Central memory CD8-positive, alpha-beta T cell (primary cell): ENCODE results near the gene GPAT3.
"Not testable (repeated sequence)": the region's sequence is repeated elsewhere in the genome, so short reads cannot be mapped to it uniquely, and the experiment has no call there.

Experiments
- ATAC-seq: fragments of 150-1000 bp; cut with Tn5 transposase; replicated peaks from 2 replicates; pipeline ENCODE4 v1.10.0; 2022; ENCODE audit warnings: mild to moderate bottlenecking, moderate FRiP score, moderate number of reproducible peaks; ENCODE audit not compliant: poor library complexity, severe bottlenecking; ENCODE audit errors: extremely low read depth
- DNase-seq, 2 donors: peaks; one replicate each; pipeline ENCODE4 v3.0.0; 2021; ENCODE audit warnings: low spot score in 2 of 2
- H3K27ac Mint-ChIP-seq: one replicate; pipeline ENCODE4 v1.8.0; 2022; ENCODE audit warnings: low read depth, mild to moderate bottlenecking, moderate library complexity, mixed read lengths
- H3K27me3 Mint-ChIP-seq: one replicate; pipeline ENCODE4 v1.8.0; 2022; ENCODE audit warnings: mixed read lengths
- H3K36me3 Mint-ChIP-seq: one replicate; pipeline ENCODE4 v1.8.0; 2022; ENCODE audit warnings: mild to moderate bottlenecking, moderate library complexity, mixed read lengths; ENCODE audit not compliant: insufficient read depth
- H3K4me1 Mint-ChIP-seq: one replicate; pipeline ENCODE4 v1.8.0; 2022; ENCODE audit warnings: mixed read lengths
- H3K4me3 Mint-ChIP-seq: one replicate; pipeline ENCODE4 v1.8.0; 2022; ENCODE audit warnings: mild to moderate bottlenecking, moderate library complexity, mixed read lengths
- H3K9me3 Mint-ChIP-seq: one replicate; pipeline ENCODE4 v1.8.0; 2022; ENCODE audit warnings: mixed read lengths

Gene GPAT3

GRCh38 chr4:83558680-83559079 lies 22.8 kb downstream of the GPAT3 start:
- Mint-ChIP-seq H3K9me3 (no peaks in the 10 kb centered on the region), H3K4me3 (no peak overlapping the region), H3K4me1 (peaks cover 6% of the 10 kb centered on the region), H3K27me3 (no peaks in the 10 kb centered on the region), H3K36me3 (no peaks in the 10 kb centered on the region), H3K27ac (no peak overlapping the region)
- DNase-seq, result no peak
- ATAC-seq, result no peak

- H3K9me3 Mint-ChIP-seq, result no peaks in the 10 kb centered on the region
- no peak overlapping the region for H3K4me3 Mint-ChIP-seq
- H3K4me1 Mint-ChIP-seq, result peaks cover 6% of the 10 kb centered on the region
- ATAC-seq, result no peak
- H3K27me3 Mint-ChIP-seq, result no peaks in the 10 kb centered on the region
- H3K27ac Mint-ChIP-seq, result peak overlapping the region; percentile 10
- H3K36me3 Mint-ChIP-seq, result no peaks in the 10 kb centered on the region
- DNase-seq, result no peak
Measured at GRCh38 chr4:83560523-83560922, 24.6 kb downstream of the GPAT3 start.

GRCh38 chr4:83561381-83561780 lies 25.5 kb downstream of the GPAT3 start:
- DNase-seq, result no peak
- Mint-ChIP-seq H3K9me3 (no peaks in the 10 kb centered on the region), H3K36me3 (no peaks in the 10 kb centered on the region), H3K4me3 (no peak overlapping the region), H3K4me1 (peaks cover 6% of the 10 kb centered on the region), H3K27ac (no peak overlapping the region), H3K27me3 (no peaks in the 10 kb centered on the region)
- peak; percentile 46 for ATAC-seq

GRCh38 chr4:83563998-83564397 lies 28.1 kb downstream of the GPAT3 start:
- no peak for ATAC-seq
- no peak overlapping the region for H3K27ac Mint-ChIP-seq
- no peaks in the 10 kb centered on the region for H3K36me3 Mint-ChIP-seq
- H3K4me1 Mint-ChIP-seq, result no peaks in the 10 kb centered on the region
- H3K4me3 Mint-ChIP-seq, result no peak overlapping the region
- H3K27me3 Mint-ChIP-seq, result no peaks in the 10 kb centered on the region
- H3K9me3 Mint-ChIP-seq, result no peaks in the 10 kb centered on the region
- DNase-seq, result no peak

GRCh38 chr4:83568062-83568461 lies 32.2 kb downstream of the GPAT3 start:
- no peaks in the 10 kb centered on the region for H3K9me3 Mint-ChIP-seq
- no peak overlapping the region for H3K4me3 Mint-ChIP-seq
- DNase-seq (no peak), ATAC-seq (no peak)
- H3K4me1 Mint-ChIP-seq, result no peaks in the 10 kb centered on the region
- H3K36me3 Mint-ChIP-seq, result no peaks in the 10 kb centered on the region
- H3K27me3 Mint-ChIP-seq, result no peaks in the 10 kb centered on the region
- H3K27ac Mint-ChIP-seq, result no peak overlapping the region

- ATAC-seq, result no peak
- DNase-seq, result no peak
- Mint-ChIP-seq H3K27me3 (no peaks in the 10 kb centered on the region), H3K36me3 (no peaks in the 10 kb centered on the region), H3K4me3 (no peak overlapping the region), H3K9me3 (no peaks in the 10 kb centered on the region), H3K27ac (no peak overlapping the region), H3K4me1 (no peaks in the 10 kb centered on the region)
Measured at GRCh38 chr4:83569429-83569828, 33.5 kb downstream of the GPAT3 start.

- ATAC-seq, result no peak
- no peak for DNase-seq
- Mint-ChIP-seq H3K4me1 (no peaks in the 10 kb centered on the region), H3K4me3 (no peak overlapping the region), H3K27ac (no peak overlapping the region), H3K9me3 (no peaks in the 10 kb centered on the region), H3K27me3 (no peaks in the 10 kb centered on the region), H3K36me3 (no peaks in the 10 kb centered on the region)
Measured at GRCh38 chr4:83569987-83570386, 34.1 kb downstream of the GPAT3 start.

- ATAC-seq (no peak), DNase-seq (no peak)
- H3K9me3 Mint-ChIP-seq, result no peaks in the 10 kb centered on the region
- no peak overlapping the region for H3K4me3 Mint-ChIP-seq
- no peaks in the 10 kb centered on the region for H3K36me3 Mint-ChIP-seq
- no peaks in the 10 kb centered on the region for H3K27me3 Mint-ChIP-seq
- H3K4me1 Mint-ChIP-seq, result no peaks in the 10 kb centered on the region
- no peak overlapping the region for H3K27ac Mint-ChIP-seq
Measured at GRCh38 chr4:83572848-83573247, 36.9 kb downstream of the GPAT3 start.

- Mint-ChIP-seq H3K27me3 (peaks cover 3% of the 10 kb centered on the region), H3K9me3 (no peaks in the 10 kb centered on the region), H3K27ac (no peak overlapping the region), H3K36me3 (no peaks in the 10 kb centered on the region), H3K4me1 (no peaks in the 10 kb centered on the region), H3K4me3 (no peak overlapping the region)
- ATAC-seq (no peak), DNase-seq (no peak)
Measured at GRCh38 chr4:83574247-83574646, 38.3 kb downstream of the GPAT3 start.

- not testable (repeated sequence) for H3K4me1 Mint-ChIP-seq, H3K27ac Mint-ChIP-seq, H3K36me3 Mint-ChIP-seq, H3K9me3 Mint-ChIP-seq, ATAC-seq, DNase-seq, H3K4me3 Mint-ChIP-seq
- peaks cover 11% of the 10 kb centered on the region for H3K27me3 Mint-ChIP-seq
Measured at GRCh38 chr4:83576237-83576636, 40.3 kb downstream of the GPAT3 start.

- H3K4me3 Mint-ChIP-seq, result no peak overlapping the region
- H3K36me3 Mint-ChIP-seq, result no peaks in the 10 kb centered on the region
- no peak for ATAC-seq
- DNase-seq, result no peak
- H3K9me3 Mint-ChIP-seq, result no peaks in the 10 kb centered on the region
- H3K4me1 Mint-ChIP-seq, result no peaks in the 10 kb centered on the region
- no peak overlapping the region for H3K27ac Mint-ChIP-seq
- peaks cover 11% of the 10 kb centered on the region for H3K27me3 Mint-ChIP-seq
Measured at GRCh38 chr4:83581411-83582288, 45.7 kb downstream of the GPAT3 start.

GRCh38 chr4:83582289-83582785 lies 46.4 kb downstream of the GPAT3 start:
- H3K9me3 Mint-ChIP-seq, result no peaks in the 10 kb centered on the region
- DNase-seq, result no peak
- H3K4me1 Mint-ChIP-seq, result no peaks in the 10 kb centered on the region
- peaks cover 11% of the 10 kb centered on the region for H3K27me3 Mint-ChIP-seq
- ATAC-seq, result no peak
- H3K27ac Mint-ChIP-seq, result no peak overlapping the region
- H3K4me3 Mint-ChIP-seq, result no peak overlapping the region
- H3K36me3 Mint-ChIP-seq, result no peaks in the 10 kb centered on the region

- H3K9me3 Mint-ChIP-seq, result no peaks in the 10 kb centered on the region
- H3K4me1 Mint-ChIP-seq, result no peaks in the 10 kb centered on the region
- H3K4me3 Mint-ChIP-seq, result no peak overlapping the region
- no peaks in the 10 kb centered on the region for H3K36me3 Mint-ChIP-seq
- no peak overlapping the region for H3K27ac Mint-ChIP-seq
- DNase-seq, result no peak
- no peaks in the 10 kb centered on the region for H3K27me3 Mint-ChIP-seq
- no peak for ATAC-seq
Measured at GRCh38 chr4:83585982-83586508, 50.1 kb downstream of the GPAT3 start.
